Stimulated activated CD8-positive, alpha-beta memory T cell treated with anti-CD3 and anti-CD28 coated beads, Interleukin-7, amount 100 ng/mL, for 48 hours (primary cell): ENCODE results near the gene DCDC2C.
A peak's percentile ranks its signal among the peaks of the same experiment; 100 is the strongest.

Experiments used
- DNase-seq, 2 donors: peaks; one replicate each; pipeline ENCODE4 v3.0.0-alpha.2; 2020; ENCODE audit warnings: low read depth in 1 of 2; ENCODE audit errors: extremely low read depth in 1 of 2

Gene DCDC2C

DNA sequence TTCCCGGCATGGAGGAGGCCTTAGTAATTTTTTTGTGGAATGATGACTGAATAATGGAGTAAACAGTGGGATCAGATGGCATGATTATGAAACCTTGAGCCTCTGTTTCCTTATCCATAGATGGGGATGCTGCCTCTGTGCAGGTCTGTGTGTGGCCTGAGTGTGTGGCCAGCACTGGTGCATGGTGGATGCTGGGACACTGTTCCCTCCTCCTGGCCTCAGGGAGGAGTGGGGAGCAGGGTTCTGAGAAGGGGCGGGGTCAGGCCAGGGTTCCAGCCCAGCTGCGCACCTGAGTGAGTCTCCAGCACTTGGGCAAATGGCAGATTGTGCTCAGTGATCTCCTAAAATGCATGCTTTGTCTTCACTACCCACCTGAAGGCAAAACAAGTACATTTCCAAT lies 66.4 kb downstream of the DCDC2C start:
- no peak for DNase-seq

DNA sequence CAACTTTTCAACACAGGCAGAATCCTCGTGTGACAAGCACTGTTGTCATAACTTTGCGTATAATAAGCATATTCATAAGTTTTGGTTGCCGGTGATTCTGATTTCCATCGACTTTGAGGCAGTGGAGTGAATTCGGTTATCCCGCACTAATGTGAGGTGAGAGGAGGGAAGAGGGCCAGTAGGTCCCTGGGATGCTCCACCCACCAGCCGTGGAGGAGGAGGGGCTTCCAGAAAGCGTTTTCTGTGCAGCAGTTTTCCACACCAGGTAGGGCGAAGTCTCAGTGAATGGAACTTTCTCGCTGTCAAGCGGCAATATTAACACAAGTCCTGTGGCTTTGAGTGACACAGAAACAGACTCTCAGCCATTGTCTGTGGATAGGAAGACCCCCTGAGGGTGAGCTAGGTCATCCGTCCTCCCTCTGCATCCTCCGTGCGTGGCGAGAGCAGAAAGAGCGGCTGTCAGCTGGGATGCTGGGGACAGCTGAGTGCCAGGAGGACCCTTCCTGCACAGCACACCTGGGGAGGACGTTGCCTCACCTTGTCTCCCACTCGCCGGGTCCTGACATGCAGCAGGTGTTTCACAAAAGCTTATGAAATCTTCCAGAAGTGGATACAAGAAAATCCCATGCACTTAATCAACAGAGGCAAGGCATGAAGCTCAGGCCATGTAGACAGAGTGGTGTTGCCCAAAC lies 67.5 kb downstream of the DCDC2C start:
- no peak for DNase-seq

DNA sequence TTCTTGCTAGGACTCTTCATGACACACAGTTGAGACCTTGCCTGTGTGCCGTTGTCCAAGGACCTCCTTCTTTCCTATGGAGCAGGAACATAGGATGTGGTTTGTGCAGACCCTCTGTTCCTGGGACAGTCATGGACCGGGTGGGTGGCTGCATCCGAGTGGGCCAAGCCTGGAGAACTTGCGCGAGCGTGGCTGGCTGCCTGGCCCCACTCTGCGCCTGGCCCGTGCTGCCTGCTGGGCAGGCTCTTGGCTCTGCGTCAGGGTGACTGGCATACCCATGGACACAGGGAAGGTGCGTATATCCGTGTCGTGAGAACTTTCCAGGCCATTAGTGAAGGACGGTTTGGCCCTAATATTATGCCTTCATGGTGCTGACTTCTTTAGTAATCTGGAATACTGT lies 68.2 kb downstream of the DCDC2C start:
- no peak for DNase-seq

DNA sequence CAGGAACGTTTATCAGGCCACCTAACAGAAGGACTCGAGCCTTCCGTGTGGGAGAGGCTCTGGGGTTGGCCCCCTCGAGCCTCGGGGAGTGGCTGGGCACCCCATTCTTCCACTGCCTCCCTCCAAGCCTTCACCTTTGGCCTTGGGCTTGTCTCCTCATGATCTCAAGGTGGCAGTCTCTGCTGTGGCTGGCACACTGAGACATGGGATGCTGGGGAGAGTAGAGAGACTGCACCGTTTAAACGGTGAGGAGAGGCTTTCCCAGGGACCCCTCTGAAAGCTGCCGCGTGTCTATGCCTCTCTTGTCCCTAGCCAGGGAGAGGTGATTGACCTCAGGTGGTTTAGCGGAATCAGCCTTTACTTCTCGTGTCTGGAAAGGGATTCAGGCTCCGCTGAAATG lies 71.0 kb downstream of the DCDC2C start:
- no peak for DNase-seq

- DNase-seq = no peak
Measured at GRCh38 chr2:3776311-3776710, 72.9 kb downstream of the DCDC2C start.

DNA sequence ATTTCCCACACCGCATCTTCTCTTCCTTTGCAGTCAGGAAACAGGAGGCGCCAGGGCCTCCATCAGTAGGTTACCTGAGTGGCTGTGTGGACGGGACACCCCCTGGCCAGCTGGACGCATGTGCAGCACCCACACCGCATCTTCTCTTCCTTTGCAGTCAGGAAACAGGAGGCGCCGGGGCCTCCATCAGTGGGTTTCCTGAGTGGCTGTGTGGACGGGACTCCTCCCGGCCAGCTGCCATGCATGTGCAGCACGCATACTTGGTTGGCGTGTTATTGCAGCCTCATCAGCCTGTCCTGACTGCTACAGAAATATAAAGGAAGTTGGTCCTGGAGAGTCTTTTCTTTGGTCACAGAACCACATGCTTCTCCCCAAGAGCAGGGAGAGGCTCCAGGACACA lies 74.6 kb downstream of the DCDC2C start:
- no peak for DNase-seq

DNA sequence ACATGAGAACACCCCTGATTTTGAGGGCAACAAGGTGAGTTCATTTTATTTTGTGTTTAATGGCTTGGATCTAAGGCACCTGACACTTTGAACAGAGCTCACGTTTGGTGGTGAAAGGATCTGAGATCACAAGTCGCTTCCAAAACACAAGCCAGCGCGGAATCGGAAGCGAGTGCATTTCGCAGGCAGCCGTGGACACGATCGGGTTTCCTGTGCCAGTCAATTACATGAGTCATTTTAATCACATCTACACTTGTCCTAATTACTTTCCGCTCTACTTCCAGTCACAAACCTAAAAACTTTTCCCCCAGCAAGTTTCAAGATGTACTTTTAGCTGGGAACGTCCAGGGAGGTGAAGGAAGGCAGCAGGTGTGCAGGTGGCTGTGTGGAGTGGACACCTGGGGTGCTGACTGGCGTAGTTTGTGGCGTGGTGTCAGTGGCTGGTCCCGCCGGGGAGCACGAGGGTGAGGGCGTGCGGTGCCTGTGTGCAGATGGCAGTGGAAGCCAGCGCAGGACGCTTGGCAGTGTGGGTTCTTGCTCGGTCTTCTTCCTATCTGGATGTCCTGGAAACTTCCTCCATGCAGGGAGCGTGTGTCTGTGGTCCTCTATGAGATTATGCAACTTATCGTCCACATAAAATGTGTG lies 75.6 kb downstream of the DCDC2C start:
- DNase-seq = no peak

- DNase-seq = no peak
Measured at GRCh38 chr2:3779496-3780049, 76.2 kb downstream of the DCDC2C start.

- DNase-seq = peak in 1 of 2 donors; percentile 14
Measured at GRCh38 chr2:3780477-3781402, 77.4 kb downstream of the DCDC2C start.

DNA sequence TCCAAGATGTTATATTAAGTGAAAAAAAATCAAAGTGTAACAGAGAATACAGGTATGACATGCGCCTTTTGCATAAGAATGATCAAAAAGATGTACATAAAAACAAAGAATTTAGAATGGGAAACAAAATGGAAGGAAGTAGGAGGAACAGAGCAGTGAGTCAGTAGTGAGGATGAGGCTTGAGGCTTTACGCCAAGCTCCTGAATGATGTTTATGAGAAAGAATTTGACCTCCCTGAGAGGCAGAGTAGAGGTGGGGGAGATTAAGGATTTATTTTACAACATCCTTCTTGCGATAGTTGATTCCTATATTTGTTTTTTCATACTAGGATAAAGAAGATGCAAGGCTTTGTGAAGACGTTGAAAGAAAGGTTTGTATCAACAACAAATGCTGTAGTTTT lies 81.4 kb downstream of the DCDC2C start:
- DNase-seq = no peak

- DNase-seq = no peak
Measured at GRCh38 chr2:3785220-3785889, 82.0 kb downstream of the DCDC2C start.

- no peak for DNase-seq
Measured at GRCh38 chr2:3785890-3786273, 82.5 kb downstream of the DCDC2C start.

DNA sequence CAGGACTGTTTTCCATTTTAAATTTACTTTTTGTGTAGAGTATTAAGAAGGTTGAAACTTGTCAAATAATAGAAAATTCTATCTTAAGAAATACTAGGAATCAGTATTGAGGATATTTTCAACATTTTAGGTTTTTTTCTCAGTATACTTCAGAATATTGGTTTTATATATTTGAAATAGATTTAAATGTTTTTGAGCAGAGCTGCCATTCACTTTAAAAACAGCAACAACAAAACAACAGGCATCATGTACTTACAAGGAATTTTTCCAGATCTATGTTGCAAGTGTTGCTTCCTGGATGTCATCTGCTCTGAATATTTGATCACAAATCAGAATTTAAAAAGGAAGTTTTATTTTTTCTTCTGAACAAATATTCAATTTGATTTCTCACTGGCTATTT lies 84.4 kb downstream of the DCDC2C start:
- no peak for DNase-seq

DNA sequence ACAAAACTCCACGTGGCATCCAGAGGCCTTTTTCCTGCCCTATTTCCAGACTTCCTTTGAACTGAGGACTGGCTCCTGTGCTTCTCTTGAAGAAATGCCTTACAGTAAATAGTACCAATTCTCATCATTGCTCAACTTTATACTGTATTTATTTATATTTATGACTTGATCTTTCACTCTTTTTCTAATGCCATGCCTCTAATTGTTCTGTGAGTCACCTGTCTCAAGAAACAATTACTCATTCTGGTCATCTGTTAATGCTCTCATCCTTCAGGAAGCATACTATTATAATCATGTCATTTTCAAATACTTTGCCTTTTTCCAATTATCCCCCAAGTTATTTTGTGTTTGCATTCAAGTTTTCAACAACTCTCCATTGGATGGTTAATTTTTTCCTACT lies 85.9 kb downstream of the DCDC2C start:
- no peak for DNase-seq

- DNase-seq = no peak
Measured at GRCh38 chr2:3793249-3793648, 89.9 kb downstream of the DCDC2C start.

DNA sequence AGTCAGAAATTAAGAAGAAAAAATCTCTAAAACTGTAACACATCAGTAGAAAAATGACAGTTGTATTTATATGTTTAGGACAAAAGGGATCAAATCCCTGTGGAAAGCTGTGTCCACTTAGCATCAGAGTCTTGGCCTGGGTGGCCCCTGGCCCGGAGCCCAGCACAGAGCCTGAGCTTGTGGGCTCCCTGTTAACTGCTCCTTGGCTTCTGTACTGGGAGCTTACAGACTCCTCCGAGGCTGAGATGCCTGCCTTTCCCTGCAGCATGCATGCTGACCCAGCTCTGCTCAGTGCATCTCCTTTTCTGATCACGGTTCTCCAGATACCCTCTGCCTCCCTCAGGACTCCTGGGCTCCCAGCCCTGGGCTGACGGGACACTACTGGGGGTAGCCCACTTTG lies 98.1 kb downstream of the DCDC2C start:
- DNase-seq = no peak

GRCh38 chr2:3805201-3805939 lies 102.0 kb downstream of the DCDC2C start:
- DNase-seq = no peak

- no peak for DNase-seq
Measured at GRCh38 chr2:3806168-3806567, 102.8 kb downstream of the DCDC2C start.

GRCh38 chr2:3806730-3807129 lies 103.4 kb downstream of the DCDC2C start:
- no peak for DNase-seq

DNA sequence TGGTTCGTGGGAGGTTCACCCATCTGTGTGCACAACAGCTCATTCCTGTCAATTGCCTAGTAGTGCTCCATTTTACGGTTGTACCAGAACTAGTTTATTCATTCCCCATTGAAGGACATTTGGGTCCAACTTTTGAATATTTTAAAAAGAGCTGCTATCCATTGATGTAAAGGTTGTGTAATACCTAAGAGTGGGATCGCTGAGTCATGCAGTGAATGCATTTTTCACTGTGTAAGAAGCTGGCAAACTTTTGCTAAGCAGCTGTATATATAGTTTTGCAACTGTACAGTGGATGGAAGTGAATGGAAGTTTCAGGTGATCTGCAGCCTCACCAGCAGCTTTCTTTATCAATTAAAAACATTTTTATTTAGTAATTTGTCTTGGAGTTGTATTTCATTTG lies 104.5 kb downstream of the DCDC2C start:
- DNase-seq = no peak
